ENCODE data around the gene RND3.

RND3 gene

DNA sequence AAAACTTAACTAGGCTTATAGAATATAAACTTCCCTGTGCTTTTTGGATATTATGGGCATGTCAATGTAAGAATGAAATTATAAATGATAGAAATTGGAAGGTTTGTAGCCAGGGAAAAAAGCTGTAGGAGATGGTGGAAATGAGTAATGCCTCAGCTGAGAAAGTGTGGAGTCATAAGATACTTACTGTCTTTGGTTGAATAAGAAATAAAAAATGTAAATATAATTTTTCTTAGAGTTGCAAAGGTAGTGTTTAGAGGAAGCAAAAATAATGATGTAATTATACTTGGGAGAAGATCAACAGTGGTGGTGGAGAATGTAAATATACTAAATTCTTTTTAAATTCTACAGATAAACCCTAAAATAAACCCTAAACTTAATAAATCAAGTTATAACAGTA lies 26.2 kb upstream of the RND3 start:
- H3K9me3 ChIP-seq (ENCODE audit: control insufficient read depth, insufficient read depth, low read depth, low read length) = no peaks in the 10 kb centered on the region
- CTCF ChIA-PET = no interaction called here
- no peak overlapping the region for H3K4me3 ChIP-seq (ENCODE audit: low read depth, low read length)
- H3K36me3 ChIP-seq (ENCODE audit: control insufficient read depth in 2 of 2, insufficient read depth in 1 of 2, low read length in 2 of 2) = no peaks in the 10 kb centered on the region
- no peaks in the 10 kb centered on the region for H3K4me1 ChIP-seq (ENCODE audit: control insufficient read depth, insufficient read depth, low read length)
- H3K27ac ChIP-seq (ENCODE audit: extremely low read depth, low read depth, low read length) = no peak overlapping the region
- TF ChIP-seq ZNF830 (tag by site-specific recombination; IDR thresholded peaks at IDR 0.05; ENCODE audit: low read depth) = no peak
- POLR2A ChIA-PET = no interaction called here

DNA sequence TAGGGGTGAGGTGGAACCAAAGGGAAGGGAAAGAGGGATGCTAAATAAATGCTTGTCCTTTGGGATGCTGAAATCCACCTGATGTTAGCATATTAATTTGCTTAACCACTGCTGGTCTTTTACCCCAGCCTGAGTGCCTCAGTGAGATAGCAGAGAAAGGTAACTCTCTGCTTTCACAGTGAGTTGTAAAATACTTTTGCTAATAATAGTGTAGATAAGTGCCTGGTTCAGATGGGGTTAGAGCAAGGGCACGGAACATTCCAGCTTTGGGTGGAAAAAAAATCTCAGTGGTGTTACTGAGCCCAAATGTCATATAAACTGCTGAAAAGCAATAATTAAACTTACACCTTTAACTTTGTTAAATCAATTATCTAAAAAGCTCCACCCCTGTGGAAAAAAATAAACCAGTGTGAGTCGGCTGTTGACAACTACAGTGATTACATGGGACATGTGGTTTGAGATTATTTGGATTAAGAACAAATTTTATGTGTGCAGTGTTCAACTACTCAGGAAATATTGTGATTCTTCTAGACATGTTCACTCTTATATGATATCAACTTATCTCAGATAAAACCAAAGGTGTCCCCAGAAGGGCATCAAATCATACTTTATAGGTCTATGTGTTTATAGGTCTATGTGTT lies 21.1 kb upstream of the RND3 start:
- ChIA-PET POLR2A (no interaction called here), CTCF (no interaction called here)
- H3K4me1 ChIP-seq (ENCODE audit: control insufficient read depth, insufficient read depth, low read length) = no peaks in the 10 kb centered on the region
- no peak overlapping the region for H3K4me3 ChIP-seq (ENCODE audit: low read depth, low read length)
- no peak overlapping the region for H3K27ac ChIP-seq (ENCODE audit: extremely low read depth, low read depth, low read length)
- H3K36me3 ChIP-seq (ENCODE audit: control insufficient read depth in 2 of 2, insufficient read depth in 1 of 2, low read length in 2 of 2) = no peaks in the 10 kb centered on the region
- H3K9me3 ChIP-seq (ENCODE audit: control insufficient read depth, insufficient read depth, low read depth, low read length) = no peaks in the 10 kb centered on the region
- TF ChIP-seq HOXC10 (CRISPR knock-in tag; IDR thresholded peaks at IDR 0.05) (no peak), ZBTB8A (tag by site-specific recombination; IDR thresholded peaks at IDR 0.05) (no peak), GLI4 (tag by site-specific recombination; IDR thresholded peaks at IDR 0.05) (no peak), ZNF391 (tag by site-specific recombination; IDR thresholded peaks at IDR 0.05; ENCODE audit: borderline replicate concordance, low read depth) (no peak), SALL2 (tag by site-specific recombination; IDR thresholded peaks at IDR 0.05; ENCODE audit: borderline replicate concordance) (no peak), ZNF221 (tag by site-specific recombination; IDR thresholded peaks at IDR 0.05; ENCODE audit: borderline replicate concordance) (no peak), ZNF548 (tag by site-specific recombination; IDR thresholded peaks at IDR 0.05) (no peak), ZNF624 (tag by site-specific recombination; IDR thresholded peaks at IDR 0.05) (no peak), ZIC2 (tag by site-specific recombination; IDR thresholded peaks at IDR 0.05) (no peak), MZF1 (tag by site-specific recombination; IDR thresholded peaks at IDR 0.05; ENCODE audit: borderline replicate concordance) (no peak), SP2 (tag by site-specific recombination; IDR thresholded peaks at IDR 0.05) (no peak), ZNF785 (tag by site-specific recombination; IDR thresholded peaks at IDR 0.05) (no peak)
- TF ChIP-seq, protein P1, sequence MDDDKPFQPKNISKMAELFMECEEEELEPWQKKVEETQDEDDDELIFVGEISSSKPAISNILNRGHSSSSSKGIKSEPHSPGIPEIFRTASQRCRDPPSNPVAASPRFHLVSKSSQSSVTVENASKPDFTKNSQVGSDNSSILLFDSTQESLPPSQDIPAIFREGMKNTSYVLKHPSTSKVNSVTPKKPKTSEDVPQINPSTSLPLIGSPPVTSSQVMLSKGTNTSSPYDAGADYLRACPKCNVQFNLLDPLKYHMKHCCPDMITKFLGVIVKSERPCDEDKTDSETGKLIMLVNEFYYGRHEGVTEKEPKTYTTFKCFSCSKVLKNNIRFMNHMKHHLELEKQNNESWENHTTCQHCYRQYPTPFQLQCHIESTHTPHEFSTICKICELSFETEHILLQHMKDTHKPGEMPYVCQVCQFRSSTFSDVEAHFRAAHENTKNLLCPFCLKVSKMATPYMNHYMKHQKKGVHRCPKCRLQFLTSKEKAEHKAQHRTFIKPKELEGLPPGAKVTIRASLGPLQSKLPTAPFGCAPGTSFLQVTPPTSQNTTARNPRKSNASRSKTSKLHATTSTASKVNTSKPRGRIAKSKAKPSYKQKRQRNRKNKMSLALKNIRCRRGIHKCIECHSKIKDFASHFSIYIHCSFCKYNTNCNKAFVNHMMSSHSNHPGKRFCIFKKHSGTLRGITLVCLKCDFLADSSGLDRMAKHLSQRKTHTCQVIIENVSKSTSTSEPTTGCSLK (tag by site-specific recombination; IDR thresholded peaks at IDR 0.05) = no peak
- TF ChIP-seq, protein P2, sequence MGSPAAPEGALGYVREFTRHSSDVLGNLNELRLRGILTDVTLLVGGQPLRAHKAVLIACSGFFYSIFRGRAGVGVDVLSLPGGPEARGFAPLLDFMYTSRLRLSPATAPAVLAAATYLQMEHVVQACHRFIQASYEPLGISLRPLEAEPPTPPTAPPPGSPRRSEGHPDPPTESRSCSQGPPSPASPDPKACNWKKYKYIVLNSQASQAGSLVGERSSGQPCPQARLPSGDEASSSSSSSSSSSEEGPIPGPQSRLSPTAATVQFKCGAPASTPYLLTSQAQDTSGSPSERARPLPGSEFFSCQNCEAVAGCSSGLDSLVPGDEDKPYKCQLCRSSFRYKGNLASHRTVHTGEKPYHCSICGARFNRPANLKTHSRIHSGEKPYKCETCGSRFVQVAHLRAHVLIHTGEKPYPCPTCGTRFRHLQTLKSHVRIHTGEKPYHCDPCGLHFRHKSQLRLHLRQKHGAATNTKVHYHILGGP (tag by site-specific recombination; IDR thresholded peaks at IDR 0.05) = no peak
- TF ChIP-seq, protein P3, sequence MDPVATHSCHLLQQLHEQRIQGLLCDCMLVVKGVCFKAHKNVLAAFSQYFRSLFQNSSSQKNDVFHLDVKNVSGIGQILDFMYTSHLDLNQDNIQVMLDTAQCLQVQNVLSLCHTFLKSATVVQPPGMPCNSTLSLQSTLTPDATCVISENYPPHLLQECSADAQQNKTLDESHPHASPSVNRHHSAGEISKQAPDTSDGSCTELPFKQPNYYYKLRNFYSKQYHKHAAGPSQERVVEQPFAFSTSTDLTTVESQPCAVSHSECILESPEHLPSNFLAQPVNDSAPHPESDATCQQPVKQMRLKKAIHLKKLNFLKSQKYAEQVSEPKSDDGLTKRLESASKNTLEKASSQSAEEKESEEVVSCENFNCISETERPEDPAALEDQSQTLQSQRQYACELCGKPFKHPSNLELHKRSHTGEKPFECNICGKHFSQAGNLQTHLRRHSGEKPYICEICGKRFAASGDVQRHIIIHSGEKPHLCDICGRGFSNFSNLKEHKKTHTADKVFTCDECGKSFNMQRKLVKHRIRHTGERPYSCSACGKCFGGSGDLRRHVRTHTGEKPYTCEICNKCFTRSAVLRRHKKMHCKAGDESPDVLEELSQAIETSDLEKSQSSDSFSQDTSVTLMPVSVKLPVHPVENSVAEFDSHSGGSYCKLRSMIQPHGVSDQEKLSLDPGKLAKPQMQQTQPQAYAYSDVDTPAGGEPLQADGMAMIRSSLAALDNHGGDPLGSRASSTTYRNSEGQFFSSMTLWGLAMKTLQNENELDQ (tag by site-specific recombination; IDR thresholded peaks at IDR 0.05; ENCODE audit: low read depth) = no peak
- TF ChIP-seq, protein P4, sequence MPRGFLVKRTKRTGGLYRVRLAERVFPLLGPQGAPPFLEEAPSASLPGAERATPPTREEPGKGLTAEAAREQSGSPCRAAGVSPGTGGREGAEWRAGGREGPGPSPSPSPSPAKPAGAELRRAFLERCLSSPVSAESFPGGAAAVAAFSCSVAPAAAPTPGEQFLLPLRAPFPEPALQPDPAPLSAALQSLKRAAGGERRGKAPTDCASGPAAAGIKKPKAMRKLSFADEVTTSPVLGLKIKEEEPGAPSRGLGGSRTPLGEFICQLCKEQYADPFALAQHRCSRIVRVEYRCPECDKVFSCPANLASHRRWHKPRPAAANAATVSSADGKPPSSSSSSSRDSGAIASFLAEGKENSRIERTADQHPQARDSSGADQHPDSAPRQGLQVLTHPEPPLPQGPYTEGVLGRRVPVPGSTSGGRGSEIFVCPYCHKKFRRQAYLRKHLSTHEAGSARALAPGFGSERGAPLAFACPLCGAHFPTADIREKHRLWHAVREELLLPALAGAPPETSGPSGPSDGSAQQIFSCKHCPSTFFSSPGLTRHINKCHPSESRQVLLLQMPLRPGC (tag by site-specific recombination; IDR thresholded peaks at IDR 0.05) = no peak
- TF ChIP-seq, protein P5, sequence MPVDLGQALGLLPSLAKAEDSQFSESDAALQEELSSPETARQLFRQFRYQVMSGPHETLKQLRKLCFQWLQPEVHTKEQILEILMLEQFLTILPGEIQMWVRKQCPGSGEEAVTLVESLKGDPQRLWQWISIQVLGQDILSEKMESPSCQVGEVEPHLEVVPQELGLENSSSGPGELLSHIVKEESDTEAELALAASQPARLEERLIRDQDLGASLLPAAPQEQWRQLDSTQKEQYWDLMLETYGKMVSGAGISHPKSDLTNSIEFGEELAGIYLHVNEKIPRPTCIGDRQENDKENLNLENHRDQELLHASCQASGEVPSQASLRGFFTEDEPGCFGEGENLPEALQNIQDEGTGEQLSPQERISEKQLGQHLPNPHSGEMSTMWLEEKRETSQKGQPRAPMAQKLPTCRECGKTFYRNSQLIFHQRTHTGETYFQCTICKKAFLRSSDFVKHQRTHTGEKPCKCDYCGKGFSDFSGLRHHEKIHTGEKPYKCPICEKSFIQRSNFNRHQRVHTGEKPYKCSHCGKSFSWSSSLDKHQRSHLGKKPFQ (tag by site-specific recombination; IDR thresholded peaks at IDR 0.05) = no peak
- TF ChIP-seq, protein P6, sequence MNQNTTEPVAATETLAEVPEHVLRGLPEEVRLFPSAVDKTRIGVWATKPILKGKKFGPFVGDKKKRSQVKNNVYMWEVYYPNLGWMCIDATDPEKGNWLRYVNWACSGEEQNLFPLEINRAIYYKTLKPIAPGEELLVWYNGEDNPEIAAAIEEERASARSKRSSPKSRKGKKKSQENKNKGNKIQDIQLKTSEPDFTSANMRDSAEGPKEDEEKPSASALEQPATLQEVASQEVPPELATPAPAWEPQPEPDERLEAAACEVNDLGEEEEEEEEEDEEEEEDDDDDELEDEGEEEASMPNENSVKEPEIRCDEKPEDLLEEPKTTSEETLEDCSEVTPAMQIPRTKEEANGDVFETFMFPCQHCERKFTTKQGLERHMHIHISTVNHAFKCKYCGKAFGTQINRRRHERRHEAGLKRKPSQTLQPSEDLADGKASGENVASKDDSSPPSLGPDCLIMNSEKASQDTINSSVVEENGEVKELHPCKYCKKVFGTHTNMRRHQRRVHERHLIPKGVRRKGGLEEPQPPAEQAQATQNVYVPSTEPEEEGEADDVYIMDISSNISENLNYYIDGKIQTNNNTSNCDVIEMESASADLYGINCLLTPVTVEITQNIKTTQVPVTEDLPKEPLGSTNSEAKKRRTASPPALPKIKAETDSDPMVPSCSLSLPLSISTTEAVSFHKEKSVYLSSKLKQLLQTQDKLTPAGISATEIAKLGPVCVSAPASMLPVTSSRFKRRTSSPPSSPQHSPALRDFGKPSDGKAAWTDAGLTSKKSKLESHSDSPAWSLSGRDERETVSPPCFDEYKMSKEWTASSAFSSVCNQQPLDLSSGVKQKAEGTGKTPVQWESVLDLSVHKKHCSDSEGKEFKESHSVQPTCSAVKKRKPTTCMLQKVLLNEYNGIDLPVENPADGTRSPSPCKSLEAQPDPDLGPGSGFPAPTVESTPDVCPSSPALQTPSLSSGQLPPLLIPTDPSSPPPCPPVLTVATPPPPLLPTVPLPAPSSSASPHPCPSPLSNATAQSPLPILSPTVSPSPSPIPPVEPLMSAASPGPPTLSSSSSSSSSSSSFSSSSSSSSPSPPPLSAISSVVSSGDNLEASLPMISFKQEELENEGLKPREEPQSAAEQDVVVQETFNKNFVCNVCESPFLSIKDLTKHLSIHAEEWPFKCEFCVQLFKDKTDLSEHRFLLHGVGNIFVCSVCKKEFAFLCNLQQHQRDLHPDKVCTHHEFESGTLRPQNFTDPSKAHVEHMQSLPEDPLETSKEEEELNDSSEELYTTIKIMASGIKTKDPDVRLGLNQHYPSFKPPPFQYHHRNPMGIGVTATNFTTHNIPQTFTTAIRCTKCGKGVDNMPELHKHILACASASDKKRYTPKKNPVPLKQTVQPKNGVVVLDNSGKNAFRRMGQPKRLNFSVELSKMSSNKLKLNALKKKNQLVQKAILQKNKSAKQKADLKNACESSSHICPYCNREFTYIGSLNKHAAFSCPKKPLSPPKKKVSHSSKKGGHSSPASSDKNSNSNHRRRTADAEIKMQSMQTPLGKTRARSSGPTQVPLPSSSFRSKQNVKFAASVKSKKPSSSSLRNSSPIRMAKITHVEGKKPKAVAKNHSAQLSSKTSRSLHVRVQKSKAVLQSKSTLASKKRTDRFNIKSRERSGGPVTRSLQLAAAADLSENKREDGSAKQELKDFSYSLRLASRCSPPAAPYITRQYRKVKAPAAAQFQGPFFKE (tag by site-specific recombination; IDR thresholded peaks at IDR 0.05; ENCODE audit: borderline replicate concordance) = no peak
